H9 (cell line): ENCODE measurements around the gene FBRSL1. TPM values are rescaled to one million over a fixed set of nuclear protein-coding genes. Genes with fewer than 3 reads are reported as not detected.

Experiments used
- DNase-seq: peaks from one replicate; pipeline ENCODE4 v3.0.0-alpha.2; 2017
- H2AFZ ChIP-seq: one replicate; pipeline ENCODE4 v1.6.1; 2013; ENCODE audit warnings: mild to moderate bottlenecking, low read length, control low read depth, moderate library complexity
- H2AK5ac ChIP-seq: 2 replicates; pipeline ENCODE4 v1.6.1; 2013; ENCODE audit warnings: low read length, control low read depth, mixed read lengths; ENCODE audit not compliant: insufficient read length
- H2BK120ac ChIP-seq: one replicate; pipeline ENCODE4 v1.6.1; 2013; ENCODE audit warnings: low read depth, mild to moderate bottlenecking, low read length, control low read depth, inconsistent platforms; ENCODE audit not compliant: poor library complexity, severe bottlenecking
- H2BK12ac ChIP-seq: 2 replicates; pipeline ENCODE4 v1.6.1; 2013; ENCODE audit warnings: low read length, control low read depth, mixed read lengths, low read depth; ENCODE audit not compliant: insufficient read length
- H2BK15ac ChIP-seq: 2 replicates; pipeline ENCODE4 v1.6.1; 2013; ENCODE audit warnings: low read depth, low read length, control low read depth
- H2BK20ac ChIP-seq: one replicate; pipeline ENCODE4 v1.6.1; 2013; ENCODE audit warnings: low read depth, mild to moderate bottlenecking, low read length, control low read depth, inconsistent platforms; ENCODE audit not compliant: poor library complexity, severe bottlenecking
- H2BK5ac ChIP-seq: 2 replicates; pipeline ENCODE4 v1.6.1; 2013; ENCODE audit warnings: low read length, control low read depth, mixed read lengths; ENCODE audit not compliant: insufficient read length
- H3K14ac ChIP-seq: 2 replicates; pipeline ENCODE4 v1.6.1; 2013; ENCODE audit warnings: low read length, control low read depth; ENCODE audit not compliant: insufficient read depth
- H3K18ac ChIP-seq: 2 replicates; pipeline ENCODE4 v1.6.1; 2013; ENCODE audit warnings: low read depth, mild to moderate bottlenecking, mixed read lengths, low read length, control low read depth; ENCODE audit not compliant: insufficient read length
- H3K23ac ChIP-seq: 2 replicates; pipeline ENCODE4 v1.6.1; 2013; ENCODE audit warnings: low read length, control low read depth, mixed read lengths, low read depth; ENCODE audit not compliant: insufficient read length
- H3K23me2 ChIP-seq: 2 replicates; pipeline ENCODE4 v1.6.1; 2013; ENCODE audit warnings: low read depth, mild to moderate bottlenecking, mixed read lengths, low read length, control low read depth; ENCODE audit not compliant: insufficient read length, poor library complexity, severe bottlenecking
- H3K27ac ChIP-seq: 2 replicates; pipeline ENCODE4 v1.5.1; 2013; ENCODE audit warnings: low read length, control low read depth, mixed read lengths, low read depth; ENCODE audit not compliant: insufficient read length
- H3K27me3 ChIP-seq: 2 replicates; pipeline ENCODE4 v1.6.1; 2013; ENCODE audit warnings: low read length, control low read depth, inconsistent platforms; ENCODE audit not compliant: insufficient read depth
- H3K4ac ChIP-seq: 2 replicates; pipeline ENCODE4 v1.6.1; 2013; ENCODE audit warnings: low read depth, mild to moderate bottlenecking, control low read depth, inconsistent platforms, low read length, moderate library complexity
- H3K4me1 ChIP-seq: 2 replicates; pipeline ENCODE4 v1.6.1; 2013; ENCODE audit warnings: low read length, control low read depth, inconsistent platforms; ENCODE audit not compliant: insufficient read depth
- H3K4me2 ChIP-seq: 2 replicates; pipeline ENCODE4 v1.6.1; 2013; ENCODE audit warnings: low read length, control low read depth, mixed read lengths; ENCODE audit not compliant: insufficient read length, insufficient read depth
- H3K56ac ChIP-seq: 2 replicates; pipeline ENCODE4 v1.6.1; 2013; ENCODE audit warnings: low read depth, mild to moderate bottlenecking, mixed read lengths, low read length, control low read depth; ENCODE audit not compliant: insufficient read length
- H3K79me1 ChIP-seq: 2 replicates; pipeline ENCODE4 v1.6.1; 2013; ENCODE audit warnings: low read depth, mild to moderate bottlenecking, moderate library complexity, low read length, control low read depth, inconsistent platforms; ENCODE audit not compliant: insufficient read depth, poor library complexity, severe bottlenecking
- H3K79me2 ChIP-seq: 2 replicates; pipeline ENCODE4 v1.6.1; 2013; ENCODE audit warnings: low read length, control low read depth, inconsistent platforms; ENCODE audit not compliant: insufficient read depth
- H3K9ac ChIP-seq: 2 replicates; pipeline ENCODE4 v1.6.1; 2013; ENCODE audit warnings: low read length, control low read depth, mixed read lengths; ENCODE audit not compliant: insufficient read length; ENCODE audit errors: extremely low read depth
- H3K9me3 ChIP-seq: one replicate; pipeline ENCODE4 v1.6.1; 2013; ENCODE audit warnings: low read depth, low read length, inconsistent platforms; ENCODE audit not compliant: control insufficient read depth
- H3T11ph ChIP-seq: one replicate; pipeline ENCODE4 v1.6.1; 2013; ENCODE audit warnings: mild to moderate bottlenecking, low read length, control low read depth, inconsistent platforms
- H4K20me1 ChIP-seq: one replicate; pipeline ENCODE4 v1.6.1; 2013; ENCODE audit not compliant: control insufficient read depth, insufficient read length, insufficient read depth
- H4K5ac ChIP-seq: 2 replicates; pipeline ENCODE4 v1.6.1; 2013; ENCODE audit warnings: low read depth, mild to moderate bottlenecking, mixed read lengths, low read length, control low read depth; ENCODE audit not compliant: insufficient read length
- H4K8ac ChIP-seq: replicated peaks from 2 replicates; pipeline ENCODE4 v1.6.1; 2013; ENCODE audit warnings: low read length, control low read depth, mixed read lengths, low read depth; ENCODE audit not compliant: insufficient read length
- H4K91ac ChIP-seq: 2 replicates; pipeline ENCODE4 v1.6.1; 2013; ENCODE audit warnings: low read depth, mild to moderate bottlenecking, moderate library complexity, mixed read lengths, low read length, control low read depth; ENCODE audit not compliant: insufficient read length
- H3K27ac Mint-ChIP-seq, 3 experiments: 2 replicates in 2 of 3; 3 replicates in 1 of 3; pipeline ENCODE4 v1.8.0; 2020 to 2021; ENCODE audit warnings: mixed read lengths in 3 of 3, mild to moderate bottlenecking in 1 of 3, moderate library complexity in 1 of 3
- H3K27me3 Mint-ChIP-seq: 2 replicates; pipeline ENCODE4 v1.8.0; 2021; ENCODE audit warnings: low read depth, mild to moderate bottlenecking, moderate library complexity, mixed read lengths
- H3K36me3 Mint-ChIP-seq, 3 experiments: 2 replicates in 2 of 3; 3 replicates in 1 of 3; pipeline ENCODE4 v1.8.0; 2020 to 2021; ENCODE audit warnings: low read depth in 3 of 3, mixed read lengths in 3 of 3; ENCODE audit not compliant: insufficient read depth in 1 of 3
- H3K4me1 Mint-ChIP-seq, 2 experiments: 2 replicates each; pipeline ENCODE4 v1.8.0; 2020; ENCODE audit warnings: mixed read lengths in 2 of 2
- H3K4me3 Mint-ChIP-seq, 2 experiments: 2 replicates in 1 of 2; 3 replicates in 1 of 2; pipeline ENCODE4 v1.8.0; 2020 to 2021; ENCODE audit warnings: mild to moderate bottlenecking in 2 of 2, mixed read lengths in 2 of 2, moderate library complexity in 1 of 2
- H3K9me3 Mint-ChIP-seq, 2 experiments: 2 replicates in 1 of 2; 3 replicates in 1 of 2; pipeline ENCODE4 v1.8.0; 2020; ENCODE audit warnings: mild to moderate bottlenecking in 2 of 2, mixed read lengths in 2 of 2, moderate library complexity in 1 of 2
- WGBS: extraction: QIAGEN DNeasy Blood & Tissue Kit; methylation state at CpG from one replicate; pipeline ENCODE4 v1.1.7; 2013; ENCODE audit warnings: missing lambda C conversion rate, low lambda C conversion rate, mixed read lengths; ENCODE audit not compliant: insufficient read length; ENCODE audit errors: extremely low coverage; 5-methylcytosine and 5-hydroxymethylcytosine counted together
- total RNA-seq: library from RNA; stranded (reverse); gene quantifications from 2 replicates; pipeline ENCODE4 v1.2.1, GENCODE V29; 2021
- TF ChIP-seq, protein P1 (sequence below): fragments of 200-600 bp; sonication (generic); conservative IDR thresholded peaks from 3 replicates; pipeline ENCODE4 v1.8.0; 2021; ENCODE audit warnings: antibody characterized with exemption, mild to moderate bottlenecking

The FBRSL1 gene
- total RNA-seq, 1 experiment from 2014 or later: 90.8 TPM

DNA sequence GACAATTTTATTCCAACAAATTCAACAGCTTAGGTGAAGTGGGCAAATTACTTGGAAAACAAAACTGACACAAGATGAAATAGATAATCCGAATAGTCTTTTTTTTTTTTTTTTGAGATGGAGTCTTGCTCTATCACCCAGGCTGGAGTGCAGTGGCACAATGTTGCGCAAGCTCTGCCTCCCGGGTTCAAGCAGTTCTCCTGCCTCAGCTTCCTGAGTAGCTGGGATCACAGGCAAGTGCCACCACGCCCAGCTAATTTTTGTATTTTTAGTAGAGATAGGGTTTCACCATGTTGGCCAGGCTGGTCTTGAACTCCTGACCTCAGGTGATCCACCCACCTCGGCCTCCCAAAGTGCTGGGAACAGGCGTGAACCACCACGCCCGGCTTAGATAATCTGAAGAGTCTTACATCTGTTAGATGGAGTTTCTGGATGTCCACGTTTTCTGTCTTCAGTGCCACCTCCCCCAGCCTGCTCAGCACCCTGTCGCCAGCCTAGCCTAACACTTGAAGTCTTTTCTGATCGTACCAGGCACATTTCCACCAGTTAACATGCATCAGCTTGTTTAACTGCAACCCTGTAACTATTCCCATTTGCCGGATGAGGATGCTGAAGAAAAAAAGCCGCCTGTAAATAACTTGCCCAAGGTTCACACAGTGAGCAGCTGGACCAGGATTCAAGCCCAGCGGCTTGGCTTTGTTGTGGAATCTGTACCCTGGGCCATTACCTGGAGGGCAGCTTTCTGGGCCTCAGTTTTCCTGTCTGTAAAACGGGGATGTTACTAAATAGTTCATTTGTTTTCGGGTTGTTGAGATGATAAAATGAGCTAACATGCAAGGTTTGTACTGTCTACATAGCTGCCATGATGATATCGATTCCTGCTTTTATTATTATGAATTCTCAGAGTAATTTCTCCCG is 26.4 kb downstream of the FBRSL1 start:
- Histone ChIP-seq H3K14ac (no peak overlapping the region), H3K4ac (no peak overlapping the region), H3K18ac (no peak overlapping the region), H2BK12ac (no peak overlapping the region), H3K27ac (no peak overlapping the region), H2BK5ac (no peak overlapping the region), H2AK5ac (no peak overlapping the region), H4K8ac (no peak overlapping the region), H3K9ac (no peak overlapping the region), H2BK20ac (no peak overlapping the region), H3K79me2 (no peaks in the 10 kb centered on the region), H3K9me3 (peaks cover 15% of the 10 kb centered on the region), H2BK120ac (no peak overlapping the region), H3K4me1 (no peaks in the 10 kb centered on the region), H3K23me2 (no peaks in the 10 kb centered on the region), H3K23ac (no peak overlapping the region), H3K79me1 (no peaks in the 10 kb centered on the region), H3K4me2 (no peak overlapping the region), H4K91ac (no peak overlapping the region), H3K27me3 (peaks cover 3% of the 10 kb centered on the region; the same call in 1 of the 2 replicates), H4K20me1 (no peaks in the 10 kb centered on the region), H2BK15ac (no peak overlapping the region), H4K5ac (no peak overlapping the region), H3K56ac (no peak overlapping the region), H3T11ph (no peak overlapping the region), H2AFZ (no peak overlapping the region)
- Mint-ChIP-seq H3K27me3 (peaks cover 55% of the 10 kb centered on the region), H3K36me3 (peaks cover 17 to 20% (median 19%) of the 10 kb centered on the region in 3 experiments), H3K27ac (no peak overlapping the region), H3K4me1 (no peaks in the 10 kb centered on the region; a peak in 1 of 4 replicates), H3K9me3 (peaks cover 16 to 17% of the 10 kb centered on the region in 2 experiments), H3K4me3 (no peak overlapping the region)
- WGBS: no CpG with 5 or more reads among the region's 18 CpGs
- no peak for DNase-seq
- TF ChIP-seq, protein P1, sequence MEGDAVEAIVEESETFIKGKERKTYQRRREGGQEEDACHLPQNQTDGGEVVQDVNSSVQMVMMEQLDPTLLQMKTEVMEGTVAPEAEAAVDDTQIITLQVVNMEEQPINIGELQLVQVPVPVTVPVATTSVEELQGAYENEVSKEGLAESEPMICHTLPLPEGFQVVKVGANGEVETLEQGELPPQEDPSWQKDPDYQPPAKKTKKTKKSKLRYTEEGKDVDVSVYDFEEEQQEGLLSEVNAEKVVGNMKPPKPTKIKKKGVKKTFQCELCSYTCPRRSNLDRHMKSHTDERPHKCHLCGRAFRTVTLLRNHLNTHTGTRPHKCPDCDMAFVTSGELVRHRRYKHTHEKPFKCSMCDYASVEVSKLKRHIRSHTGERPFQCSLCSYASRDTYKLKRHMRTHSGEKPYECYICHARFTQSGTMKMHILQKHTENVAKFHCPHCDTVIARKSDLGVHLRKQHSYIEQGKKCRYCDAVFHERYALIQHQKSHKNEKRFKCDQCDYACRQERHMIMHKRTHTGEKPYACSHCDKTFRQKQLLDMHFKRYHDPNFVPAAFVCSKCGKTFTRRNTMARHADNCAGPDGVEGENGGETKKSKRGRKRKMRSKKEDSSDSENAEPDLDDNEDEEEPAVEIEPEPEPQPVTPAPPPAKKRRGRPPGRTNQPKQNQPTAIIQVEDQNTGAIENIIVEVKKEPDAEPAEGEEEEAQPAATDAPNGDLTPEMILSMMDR: no peak
